DMS153 (cell line): ENCODE measurements around the gene STX1A.
"Not testable (repeated sequence)": the region's sequence is repeated elsewhere in the genome, so short reads cannot be mapped to it uniquely, and the experiment has no call there.

ENCODE experiments used
- DNase-seq: peaks from one replicate; lab custom pipeline; 2025; lab: John Stamatoyannopoulos, UW

The STX1A gene

GRCh38 chr7:73735528-73735905, 16.0 kb upstream of the STX1A start:
- no peak for DNase-seq

DNA sequence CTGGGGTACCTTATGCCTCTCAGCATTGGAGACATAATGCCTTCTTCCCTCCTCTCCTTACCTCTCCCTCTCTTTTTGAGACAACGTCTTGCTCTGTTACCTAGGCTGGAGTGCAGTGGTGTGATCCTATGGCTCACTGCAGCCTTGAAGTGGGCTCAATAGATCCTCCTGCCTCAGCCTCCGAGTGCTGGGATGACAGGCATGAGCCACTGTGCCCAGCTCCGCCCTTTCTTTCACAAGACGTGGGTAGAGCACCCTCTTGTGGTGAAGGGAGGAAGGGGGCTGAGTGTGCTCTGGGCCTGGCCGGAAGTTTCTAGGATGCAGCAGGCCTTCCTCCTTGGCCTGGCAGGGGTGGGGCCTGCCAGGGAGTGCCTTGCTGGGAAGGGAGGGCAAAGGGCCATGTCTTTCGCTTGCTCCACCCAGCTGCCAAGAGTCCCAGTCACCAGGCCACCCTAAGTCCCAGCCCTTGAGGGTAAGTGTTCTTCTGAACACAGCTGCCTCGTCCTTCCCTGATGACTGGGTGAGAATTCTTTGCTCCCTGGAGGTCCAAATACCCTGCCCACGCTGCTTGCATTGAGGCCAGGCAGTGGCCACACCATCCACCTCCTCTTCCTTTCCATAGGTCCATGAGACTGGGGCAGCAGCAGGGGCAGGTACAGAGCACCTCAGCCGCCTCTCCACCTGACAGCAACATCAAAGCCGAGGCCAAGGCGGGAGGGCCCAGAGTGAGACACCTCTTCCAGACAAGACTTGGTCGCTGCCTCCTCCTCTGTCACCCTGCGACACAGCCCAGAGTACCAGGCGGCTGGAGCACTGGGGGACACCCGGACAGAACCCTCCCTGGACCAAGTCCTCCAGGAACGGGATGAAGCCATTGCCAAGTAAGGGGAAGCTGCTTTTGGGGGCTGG, 15.4 kb upstream of the STX1A start:
- DNase-seq: peak; percentile 90

DNA sequence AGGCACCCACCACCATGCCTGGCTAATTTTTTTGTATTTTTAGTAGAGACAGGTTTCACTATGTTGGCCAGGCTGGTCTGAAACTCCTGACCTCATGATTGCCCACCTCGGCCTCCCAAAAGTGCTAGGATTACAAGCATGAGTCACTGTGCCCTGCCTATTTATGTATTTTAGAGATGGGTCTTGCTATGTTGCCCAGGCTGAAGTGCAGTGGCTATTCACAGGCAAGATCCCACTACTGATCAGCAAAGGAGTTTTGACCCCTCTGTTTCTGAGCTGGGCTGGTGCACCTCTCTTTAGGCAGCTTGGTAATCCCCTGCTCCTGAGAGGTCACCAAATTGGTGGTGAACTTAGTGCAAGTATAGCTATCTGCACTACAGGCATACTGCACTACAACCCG, 12.9 kb upstream of the STX1A start:
- DNase-seq: no peak

DNA sequence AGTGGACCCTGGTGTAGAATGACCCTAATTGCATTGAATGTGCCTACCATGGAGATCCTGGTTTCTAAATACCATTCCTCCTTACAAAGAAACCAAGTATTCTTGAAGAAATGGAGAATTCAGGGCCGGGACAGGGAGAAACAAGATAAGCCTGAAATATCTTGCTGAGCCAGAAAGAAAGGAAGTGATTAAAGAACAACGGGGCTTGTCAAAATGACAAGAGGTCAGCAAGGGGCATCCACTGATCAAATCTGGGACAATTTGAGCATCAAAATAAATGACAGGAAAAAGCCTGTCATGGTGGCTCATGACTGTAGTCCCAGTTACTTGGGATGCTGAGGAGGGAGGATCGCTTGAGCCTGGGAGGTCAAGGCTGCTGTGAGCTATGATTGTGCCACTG, 11.0 kb upstream of the STX1A start:
- no peak for DNase-seq

- DNase-seq: no peak
Measured at GRCh38 chr7:73728551-73728950, 9.1 kb upstream of the STX1A start.

DNA sequence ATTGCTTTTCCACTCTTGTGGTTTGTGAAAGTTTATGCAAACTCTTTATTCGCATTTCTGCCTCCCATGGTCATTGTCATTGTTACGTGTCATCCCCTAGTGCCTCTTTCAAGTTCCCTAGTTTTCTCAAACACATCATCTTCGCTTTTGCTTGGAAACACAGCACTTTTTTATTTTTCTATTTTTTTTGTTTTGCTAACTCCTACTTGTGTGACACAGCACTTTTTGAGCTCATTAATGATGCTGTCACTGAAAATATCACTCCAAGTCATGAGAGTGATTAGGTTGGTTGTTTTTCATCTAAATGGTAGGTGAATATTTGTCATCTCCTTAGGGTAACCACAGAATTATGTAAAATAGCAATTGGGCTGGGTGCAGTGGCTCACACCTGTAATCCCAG, 8.5 kb upstream of the STX1A start:
- no peak for DNase-seq

GRCh38 chr7:73726083-73726466, 6.6 kb upstream of the STX1A start:
- DNase-seq: no peak

GRCh38 chr7:73723813-73724212, 4.3 kb upstream of the STX1A start:
- DNase-seq: no peak

- no peak for DNase-seq
Measured at GRCh38 chr7:73722785-73723184, 3.3 kb upstream of the STX1A start.

- not testable (repeated sequence) for DNase-seq
Measured at GRCh38 chr7:73722182-73722581, 2.7 kb upstream of the STX1A start.

GRCh38 chr7:73721377-73721817, 1.9 kb upstream of the STX1A start:
- peak; percentile 15 for DNase-seq

GRCh38 chr7:73720443-73720842, 974 bp upstream of the STX1A start:
- not testable (repeated sequence) for DNase-seq

DNA sequence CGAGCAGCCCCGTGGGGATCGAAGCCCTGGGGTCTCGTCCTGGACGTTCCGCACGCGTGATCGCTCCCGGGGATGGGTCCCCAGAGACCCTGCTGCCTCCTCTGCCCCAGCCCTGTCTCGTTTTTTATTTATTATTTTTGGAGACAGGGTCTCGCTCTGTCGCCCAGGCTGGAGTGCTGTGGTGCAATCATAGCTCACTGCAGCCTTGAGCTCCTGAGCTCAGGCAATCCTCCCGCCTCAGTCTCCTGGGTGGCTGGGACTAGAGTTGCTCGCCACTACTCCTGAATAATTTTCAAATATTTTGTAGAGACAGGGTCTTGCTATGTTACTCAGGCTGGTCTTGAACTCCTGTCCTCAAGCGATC, 319 bp upstream of the STX1A start:
- no peak for DNase-seq

- no peak for DNase-seq
Measured at GRCh38 chr7:73718438-73718881, 1.0 kb downstream of the STX1A start.

DNA sequence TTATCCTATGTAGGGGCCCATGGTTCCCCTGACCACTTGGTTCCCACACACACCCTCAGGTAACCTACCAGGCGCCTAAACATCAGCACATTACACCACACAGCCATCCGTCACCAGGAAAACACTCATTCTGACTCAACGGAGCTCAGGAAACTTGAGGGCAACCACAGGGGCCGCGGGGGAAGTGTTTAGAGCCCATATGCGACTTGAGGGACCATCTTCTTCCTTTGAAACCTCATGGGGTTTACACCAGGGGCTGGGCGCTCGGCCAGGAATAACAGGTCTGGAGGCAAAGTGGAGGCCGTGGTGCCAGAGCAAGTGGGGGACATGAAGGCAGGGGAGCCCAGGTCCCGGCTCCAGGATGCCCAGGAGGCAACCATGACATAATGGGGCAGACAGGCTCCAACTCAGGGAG, 1.5 kb downstream of the STX1A start:
- no peak for DNase-seq

- no peak for DNase-seq
Measured at GRCh38 chr7:73717025-73717807, 2.3 kb downstream of the STX1A start.

DNA sequence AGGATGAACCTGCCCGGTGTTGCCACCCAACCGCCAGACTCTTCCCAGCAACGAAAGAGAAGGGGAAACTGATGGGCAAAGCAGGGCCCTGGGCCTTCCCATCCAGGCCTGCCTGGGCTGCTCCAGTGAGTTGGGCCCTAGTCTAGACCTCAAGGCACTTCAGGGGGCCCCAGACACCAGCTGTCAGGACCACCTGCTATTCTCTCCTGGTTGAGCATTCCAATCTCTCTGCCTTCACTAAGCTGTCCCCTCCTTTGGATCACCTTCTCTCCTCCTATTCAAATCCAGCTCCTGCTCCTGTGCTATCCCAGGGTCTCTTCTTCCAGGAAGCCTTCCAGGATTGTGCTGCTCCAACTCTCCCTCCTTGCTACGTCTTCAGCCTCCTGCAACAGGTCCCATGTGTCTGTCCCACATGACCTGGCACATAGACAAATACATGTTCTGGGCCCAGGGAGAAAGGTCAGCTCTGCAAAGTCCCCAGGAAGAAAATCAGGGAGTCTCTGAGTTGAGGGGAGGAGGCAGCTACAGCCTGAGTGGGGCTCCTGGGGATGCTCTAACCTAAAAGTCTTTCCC, 3.1 kb downstream of the STX1A start:
- DNase-seq: no peak

GRCh38 chr7:73715648-73716317, 3.7 kb downstream of the STX1A start:
- peak; percentile 92 for DNase-seq

DNA sequence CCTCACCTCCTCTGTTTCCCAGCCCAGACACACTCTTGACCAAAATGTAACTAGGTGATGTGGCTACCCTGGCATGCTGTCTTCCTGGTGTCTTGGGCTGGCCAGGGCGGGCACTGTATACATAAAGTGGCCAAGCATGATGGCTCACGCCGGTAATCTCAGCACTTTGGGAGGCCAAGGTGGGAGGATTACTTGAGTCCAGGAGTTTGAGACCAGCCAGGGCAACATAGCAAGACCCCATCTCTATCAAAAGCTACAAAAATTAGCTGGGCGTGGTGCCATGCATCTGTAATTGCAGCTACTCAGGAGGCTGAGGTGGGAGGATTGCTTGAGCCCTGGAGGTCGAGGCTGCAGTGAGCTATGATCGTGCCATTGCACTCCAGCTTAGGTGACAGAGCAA, 6.2 kb downstream of the STX1A start:
- not testable (repeated sequence) for DNase-seq

DNA sequence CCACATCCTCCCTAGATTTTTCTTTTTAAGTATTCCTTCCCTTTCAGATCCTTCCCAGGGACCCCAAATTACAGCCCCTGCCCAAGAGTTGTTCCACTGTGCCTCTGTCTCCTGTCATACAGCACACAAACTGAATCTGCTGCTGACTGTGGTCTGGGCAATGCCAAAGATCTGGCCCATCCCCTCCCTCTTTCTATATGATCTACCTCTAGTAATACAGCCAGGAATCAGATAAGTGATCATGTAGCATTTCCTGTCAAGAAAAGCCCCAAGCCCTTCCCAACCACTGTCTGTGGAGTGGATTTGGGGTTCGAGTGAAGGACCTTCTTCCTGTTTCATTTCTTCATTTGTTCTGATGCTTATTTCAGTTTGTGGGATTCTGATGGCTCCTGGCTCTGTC, 6.7 kb downstream of the STX1A start:
- no peak for DNase-seq

DNA sequence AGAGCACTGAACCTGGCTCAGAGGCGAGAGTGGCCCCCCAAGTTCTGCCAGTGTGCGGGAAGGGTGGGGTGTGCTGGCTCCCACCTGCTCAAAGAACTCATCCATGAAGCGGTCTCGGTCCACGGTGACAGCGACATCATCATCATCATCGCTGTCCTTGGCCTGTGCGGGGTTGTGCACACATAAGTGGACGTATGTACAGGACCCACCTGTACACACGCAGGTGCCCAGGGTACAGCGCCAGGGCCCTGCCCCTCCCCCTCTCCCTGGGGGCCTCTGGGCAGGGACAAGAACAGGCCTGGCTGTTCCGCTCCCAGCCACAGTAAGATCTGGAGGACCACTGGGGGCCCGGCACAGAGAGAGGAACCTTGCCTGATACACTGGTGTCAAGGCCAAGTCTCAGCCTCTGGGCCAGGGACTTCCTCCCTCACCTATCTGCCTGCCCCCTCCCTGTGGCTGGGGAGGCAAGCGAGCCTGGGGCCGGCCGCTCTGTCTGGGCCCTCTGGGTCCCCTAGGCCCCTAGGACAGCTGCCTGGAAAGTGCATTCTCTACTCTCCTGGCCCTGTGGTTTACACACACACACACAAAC, 10.4 kb downstream of the STX1A start:
- no peak for DNase-seq
